Naive thymus-derived CD4-positive, alpha-beta T cell (primary cell): ENCODE measurements around the gene ADAMTS15. TPM values are rescaled to one million over a fixed set of nuclear protein-coding genes. Genes with fewer than 3 reads are reported as not detected.

Experiments
- ATAC-seq: fragments of 150-1000 bp; cut with Tn5 transposase; 2 replicates; pipeline ENCODE4 v1.10.0; 2021; ENCODE audit warnings: mild to moderate bottlenecking, moderate library complexity
- CTCF ChIA-PET: fragments of 350-600 bp; sonication (Branson Sonifier 250); formaldehyde crosslinking; loops from one replicate; lab custom pipeline; 2021; ENCODE audit warnings: antibody characterized with exemption; lab: Charles Lee
- POLR2A ChIA-PET: fragments of 350-600 bp; sonication (Branson Sonifier 250); formaldehyde crosslinking; loops from one replicate; lab custom pipeline; 2021; ENCODE audit warnings: antibody characterized with exemption, inconsistent platforms; lab: Charles Lee
- DNase-seq, 9 donors: peaks; one replicate each; pipeline versions ENCODE4 v3.0.0 to v3.0.0-alpha.2; 2020 to 2022; ENCODE audit warnings: mixed read lengths in 1 of 9
- H3K27ac ChIP-seq: one replicate; pipeline ENCODE4 v1.7.0; 2013; ENCODE audit warnings: mild to moderate bottlenecking, low read depth, low read length, moderate library complexity
- H3K27me3 ChIP-seq, 2 donors: one replicate each; pipeline ENCODE4 v1.7.0; 2013; ENCODE audit warnings: low read length in 2 of 2, mild to moderate bottlenecking in 2 of 2, moderate library complexity in 2 of 2; ENCODE audit not compliant: control insufficient read depth in 2 of 2, insufficient read depth in 2 of 2
- H3K36me3 ChIP-seq, 3 experiments: 1 replicate in 2 of 3; 2 replicates in 1 of 3; pipeline ENCODE4 v1.7.0; 2013; ENCODE audit warnings: low read length in 3 of 3, mild to moderate bottlenecking in 3 of 3, moderate library complexity in 1 of 3; ENCODE audit not compliant: insufficient read depth in 3 of 3, control insufficient read depth in 2 of 3
- H3K4me1 ChIP-seq, 2 donors: one replicate each; pipeline ENCODE4 v1.7.0; 2013; ENCODE audit warnings: low read length in 2 of 2, mild to moderate bottlenecking in 2 of 2, moderate library complexity in 1 of 2; ENCODE audit not compliant: control insufficient read depth in 2 of 2, insufficient read depth in 2 of 2
- H3K4me3 ChIP-seq: 2 replicates; pipeline ENCODE4 v1.7.0; 2013; ENCODE audit warnings: mild to moderate bottlenecking, low read length
- H3K9me3 ChIP-seq, 3 experiments: 1 replicate in 2 of 3; 2 replicates in 1 of 3; pipeline ENCODE4 v1.7.0; 2013; ENCODE audit warnings: low read length in 3 of 3; ENCODE audit not compliant: control insufficient read depth in 2 of 3
- H3K27ac Mint-ChIP-seq, 9 donors: one replicate each; pipeline ENCODE4 v1.8.0; 2020 to 2022; ENCODE audit warnings: mixed read lengths in 9 of 9, mild to moderate bottlenecking in 8 of 9, moderate library complexity in 5 of 9, inconsistent platforms in 2 of 9
- H3K27me3 Mint-ChIP-seq, 5 donors: one replicate each; pipeline ENCODE4 v1.8.0; 2021 to 2022; ENCODE audit warnings: mixed read lengths in 5 of 5, mild to moderate bottlenecking in 1 of 5
- H3K36me3 Mint-ChIP-seq, 5 donors: one replicate each; pipeline ENCODE4 v1.8.0; 2020 to 2022; ENCODE audit warnings: mixed read lengths in 5 of 5, mild to moderate bottlenecking in 3 of 5, inconsistent platforms in 1 of 5
- H3K4me1 Mint-ChIP-seq, 7 donors: one replicate each; pipeline ENCODE4 v1.8.0; 2020 to 2022; ENCODE audit warnings: mixed read lengths in 7 of 7, mild to moderate bottlenecking in 3 of 7, inconsistent platforms in 1 of 7
- H3K4me3 Mint-ChIP-seq, 10 donors: one replicate each; pipeline ENCODE4 v1.8.0; 2020 to 2022; ENCODE audit warnings: mild to moderate bottlenecking in 10 of 10, mixed read lengths in 10 of 10, moderate library complexity in 6 of 10, inconsistent platforms in 2 of 10
- H3K9me3 Mint-ChIP-seq, 11 donors: one replicate each; pipeline ENCODE4 v1.8.0; 2020 to 2022; ENCODE audit warnings: mixed read lengths in 11 of 11, mild to moderate bottlenecking in 4 of 11, inconsistent platforms in 1 of 11, moderate library complexity in 1 of 11
- intact Hi-C, 2 donors: fragments of 100-400 bp; cut with micrococcal nuclease; formaldehyde crosslinking; loops; one replicate each; pipeline ENCODE4 v1.15.1; 2023
- polyA plus RNA-seq, 2 donors: library from polyadenylated mRNA; unstranded; fragments of 300-500 nt; fragmentation: Illumina TruSeq; gene quantifications; one replicate each; pipeline ENCODE4 v1.2.3, GENCODE V29; 2021
- total RNA-seq, 6 experiments: library from RNA in 5 of 6; stranded (reverse) in 5 of 6; gene quantifications; 1 replicate in 5 of 6; 2 replicates in 1 of 6; pipeline ENCODE4 v1.2.3 and lab custom pipeline; 2021 to 2026

Gene ADAMTS15
- total and polyA plus RNA-seq, 7 experiments from 2014 or later = 0.12 TPM; not detected in 6

GRCh38 chr11:130523166-130523565 is 74.7 kb downstream of the ADAMTS15 start:
- Mint-ChIP-seq H3K36me3 (no peaks in the 10 kb centered on the region), H3K4me1 (no peaks in the 10 kb centered on the region), H3K9me3 (peaks cover 0 to 3% (median 0%) of the 10 kb centered on the region in 11 donors), H3K27me3 (peaks cover 0 to 10% (median 4%) of the 10 kb centered on the region in 5 donors), H3K27ac (no peak overlapping the region), H3K4me3 (no peak overlapping the region)
- no peak overlapping the region for H3K27ac ChIP-seq
- ChIA-PET CTCF (no interaction called here), POLR2A (no interaction called here)
- H3K9me3 ChIP-seq = no peaks in the 10 kb centered on the region
- H3K4me1 ChIP-seq = no peaks in the 10 kb centered on the region
- no peak overlapping the region for H3K4me3 ChIP-seq
- no peak for DNase-seq
- no peaks in the 10 kb centered on the region for H3K27me3 ChIP-seq
- no peak for ATAC-seq
- H3K36me3 ChIP-seq = no peaks in the 10 kb centered on the region
- intact Hi-C loops = no loop called here

GRCh38 chr11:130523609-130524008 is 75.2 kb downstream of the ADAMTS15 start:
- intact Hi-C loops = no loop called here

GRCh38 chr11:130524132-130524790 is 75.8 kb downstream of the ADAMTS15 start:
- H3K27ac Mint-ChIP-seq = no peak overlapping the region
- no peaks in the 10 kb centered on the region for H3K9me3 ChIP-seq
- H3K4me3 ChIP-seq = no peak overlapping the region
- intact Hi-C loops = no loop called here
- no peak overlapping the region for H3K27ac ChIP-seq
- H3K4me1 Mint-ChIP-seq = no peaks in the 10 kb centered on the region
- POLR2A ChIA-PET = interaction anchor here (0.6 kb wide), 1 partner anchor 300 kb away, joined by 3 read pairs; no protein-coding TSS in a partner anchor
- DNase-seq = no peak
- no peaks in the 10 kb centered on the region for H3K27me3 ChIP-seq
- H3K4me1 ChIP-seq = no peaks in the 10 kb centered on the region
- no peaks in the 10 kb centered on the region for H3K36me3 ChIP-seq
- H3K27me3 Mint-ChIP-seq = peaks cover 0 to 12% (median 4%) of the 10 kb centered on the region in 5 donors
- CTCF ChIA-PET = no interaction called here
- peaks cover 0 to 3% (median 0%) of the 10 kb centered on the region in 11 donors for H3K9me3 Mint-ChIP-seq
- no peak overlapping the region for H3K4me3 Mint-ChIP-seq
- no peak for ATAC-seq
- H3K36me3 Mint-ChIP-seq = no peaks in the 10 kb centered on the region

More at GRCh38 chr11:130523609-130524008, 75.2 kb downstream of the ADAMTS15 start:
- H3K9me3 Mint-ChIP-seq = peaks cover 0 to 3% (median 0%) of the 10 kb centered on the region in 11 donors
- H3K27me3 ChIP-seq = no peaks in the 10 kb centered on the region
- H3K4me3 Mint-ChIP-seq = no peak overlapping the region
- CTCF ChIA-PET = no interaction called here
- H3K4me1 ChIP-seq = no peaks in the 10 kb centered on the region
- no peak overlapping the region for H3K27ac Mint-ChIP-seq
- no peaks in the 10 kb centered on the region for H3K9me3 ChIP-seq
- POLR2A ChIA-PET = interaction anchor here (0.6 kb wide), 1 partner anchor 300 kb away, joined by 3 read pairs; no protein-coding TSS in a partner anchor
- no peaks in the 10 kb centered on the region for H3K4me1 Mint-ChIP-seq
- no peaks in the 10 kb centered on the region for H3K36me3 Mint-ChIP-seq
- H3K36me3 ChIP-seq = no peaks in the 10 kb centered on the region
- DNase-seq (no peak), ATAC-seq (no peak)
- H3K27me3 Mint-ChIP-seq = peaks cover 0 to 12% (median 4%) of the 10 kb centered on the region in 5 donors
- H3K4me3 ChIP-seq = no peak overlapping the region
- H3K27ac ChIP-seq = no peak overlapping the region

- peaks cover 0 to 12% (median under 1%) of the 10 kb centered on the region in 5 donors for H3K27me3 Mint-ChIP-seq
- ATAC-seq (no peak), DNase-seq (no peak)
- intact Hi-C loops = no loop called here
- no peak overlapping the region for H3K4me3 ChIP-seq
- no peaks in the 10 kb centered on the region for H3K4me1 ChIP-seq
- no peak overlapping the region for H3K27ac Mint-ChIP-seq
- H3K4me1 Mint-ChIP-seq = no peaks in the 10 kb centered on the region
- no peaks in the 10 kb centered on the region for H3K9me3 ChIP-seq
- H3K36me3 ChIP-seq = no peaks in the 10 kb centered on the region
- no peak overlapping the region for H3K4me3 Mint-ChIP-seq
- CTCF ChIA-PET = no interaction called here
- no peaks in the 10 kb centered on the region for H3K27me3 ChIP-seq
- no peaks in the 10 kb centered on the region for H3K36me3 Mint-ChIP-seq
- H3K9me3 Mint-ChIP-seq = peaks cover 0 to 3% (median 0%) of the 10 kb centered on the region in 11 donors
- no peak overlapping the region for H3K27ac ChIP-seq
- POLR2A ChIA-PET = no interaction called here
These were observed 76.9 kb downstream of the ADAMTS15 start for GRCh38 chr11:130525307-130525706.

Other genes starting within 250 kb of the ADAMTS15 start
- 10 to 100 TPM; 45.3 to 83.4 (median 53.5) TPM for gene ZBTB44, start 133.7 kb upstream of the ADAMTS15 start, total RNA-seq
- 1 to 10 TPM; 5.9 to 6.3 TPM for gene ZBTB44, start 133.7 kb upstream of the ADAMTS15 start, polyA plus RNA-seq
- not detected for gene ADAMTS8, start 20.0 kb upstream of the ADAMTS15 start, total RNA-seq
- not detected for gene ADAMTS8, start 20.0 kb upstream of the ADAMTS15 start, polyA plus RNA-seq